ENCODE measurements around the gene SSPN. TPM values are rescaled to one million over a fixed set of nuclear protein-coding genes. Genes with fewer than 3 reads are reported as not detected.

The SSPN gene
- total RNA-seq, 3 donors from 2014 or later, result 12.8 to 42.7 (median 19.0) TPM

DNA sequence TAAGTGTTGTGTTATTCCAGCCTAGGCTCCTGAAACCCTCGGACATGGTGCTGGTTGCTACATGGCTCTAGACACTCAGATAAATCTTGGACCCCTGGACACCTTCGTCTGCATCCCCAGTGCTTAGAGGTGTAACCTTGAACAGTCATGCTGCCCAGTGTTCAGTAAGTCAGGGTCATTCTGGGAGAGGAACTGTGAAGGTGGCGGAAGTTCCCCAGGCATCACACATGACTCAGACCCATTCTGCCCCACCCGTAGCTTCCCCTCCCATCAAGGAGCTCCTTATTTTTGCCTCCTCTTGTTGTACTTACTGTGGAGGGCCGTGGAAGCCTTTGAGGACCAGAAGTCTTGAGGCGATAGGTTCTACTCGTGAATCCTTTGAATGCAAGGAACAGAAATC lies 18.1 kb upstream of the SSPN start:
- intact Hi-C loops (cut with DNase I, micrococcal nuclease), result no loop called here
- Histone ChIP-seq H3K4me1 (ENCODE audit: low read depth) (peaks cover 11% of the 10 kb centered on the region), H3K9me3 (no peaks in the 10 kb centered on the region), H3K4me3 (no peak overlapping the region), H3K36me3 (ENCODE audit: low read depth) (no peaks in the 10 kb centered on the region)
- ATAC-seq (peak; percentile 95), DNase-seq (peak in 2 of 3 donors; percentile 56 to 69)
- TF ChIP-seq, protein P1, sequence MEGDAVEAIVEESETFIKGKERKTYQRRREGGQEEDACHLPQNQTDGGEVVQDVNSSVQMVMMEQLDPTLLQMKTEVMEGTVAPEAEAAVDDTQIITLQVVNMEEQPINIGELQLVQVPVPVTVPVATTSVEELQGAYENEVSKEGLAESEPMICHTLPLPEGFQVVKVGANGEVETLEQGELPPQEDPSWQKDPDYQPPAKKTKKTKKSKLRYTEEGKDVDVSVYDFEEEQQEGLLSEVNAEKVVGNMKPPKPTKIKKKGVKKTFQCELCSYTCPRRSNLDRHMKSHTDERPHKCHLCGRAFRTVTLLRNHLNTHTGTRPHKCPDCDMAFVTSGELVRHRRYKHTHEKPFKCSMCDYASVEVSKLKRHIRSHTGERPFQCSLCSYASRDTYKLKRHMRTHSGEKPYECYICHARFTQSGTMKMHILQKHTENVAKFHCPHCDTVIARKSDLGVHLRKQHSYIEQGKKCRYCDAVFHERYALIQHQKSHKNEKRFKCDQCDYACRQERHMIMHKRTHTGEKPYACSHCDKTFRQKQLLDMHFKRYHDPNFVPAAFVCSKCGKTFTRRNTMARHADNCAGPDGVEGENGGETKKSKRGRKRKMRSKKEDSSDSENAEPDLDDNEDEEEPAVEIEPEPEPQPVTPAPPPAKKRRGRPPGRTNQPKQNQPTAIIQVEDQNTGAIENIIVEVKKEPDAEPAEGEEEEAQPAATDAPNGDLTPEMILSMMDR (IDR thresholded peaks at IDR 0.05), result no peak

DNA sequence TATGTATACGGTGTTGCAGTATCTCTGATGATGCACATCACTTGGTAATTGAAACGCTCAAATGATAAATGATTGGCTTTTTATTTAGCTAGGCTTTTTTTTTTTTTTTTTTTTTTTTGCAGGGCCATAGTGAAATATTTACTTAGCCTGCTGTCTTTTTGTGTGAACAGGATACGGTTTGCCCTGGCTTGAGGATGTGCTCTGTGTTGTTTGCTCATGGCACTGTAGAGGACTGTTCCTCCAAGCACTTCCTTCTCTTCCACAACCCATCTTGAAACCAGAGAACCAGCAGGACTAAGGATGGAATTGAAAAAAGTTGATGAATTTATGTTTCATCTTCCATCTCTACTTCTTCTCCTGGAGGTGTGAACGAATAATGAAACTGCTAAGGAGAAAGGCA lies 15.5 kb upstream of the SSPN start:
- TF ChIP-seq, protein P1 (IDR thresholded peaks at IDR 0.05), result no peak
- Histone ChIP-seq H3K4me3 (no peak overlapping the region), H3K9me3 (no peaks in the 10 kb centered on the region), H3K36me3 (ENCODE audit: low read depth) (no peaks in the 10 kb centered on the region), H3K4me1 (ENCODE audit: low read depth) (no peaks in the 10 kb centered on the region)
- intact Hi-C loops (cut with DNase I, micrococcal nuclease), result no loop called here
- ATAC-seq (peak; percentile 39), DNase-seq (no peak)

DNA sequence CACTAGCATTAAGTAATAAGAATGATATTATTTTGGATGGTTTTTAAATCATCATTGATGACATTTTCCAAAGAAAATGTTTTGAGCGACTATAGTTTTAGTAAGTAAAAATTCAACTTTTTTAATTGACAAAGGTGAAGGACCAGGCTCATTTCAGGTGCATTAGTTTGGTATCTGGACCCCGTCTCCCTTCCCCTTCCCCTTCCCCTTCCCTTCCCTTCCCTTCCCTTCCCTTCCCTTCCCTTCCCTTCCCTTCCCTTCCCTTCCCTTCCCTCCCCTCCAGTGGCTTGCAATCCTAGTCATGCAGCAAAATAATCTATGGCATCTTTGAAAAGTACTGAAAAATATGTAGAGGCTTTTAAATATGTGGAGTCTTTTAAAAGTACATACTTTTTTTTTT lies 13.0 kb upstream of the SSPN start:
- Histone ChIP-seq H3K36me3 (ENCODE audit: low read depth) (no peaks in the 10 kb centered on the region), H3K9me3 (no peaks in the 10 kb centered on the region), H3K4me1 (ENCODE audit: low read depth) (no peaks in the 10 kb centered on the region), H3K4me3 (no peak overlapping the region)
- ATAC-seq, result no peak
- DNase-seq, result no peak
- TF ChIP-seq, protein P1 (IDR thresholded peaks at IDR 0.05), result no peak
- intact Hi-C loops (cut with DNase I, micrococcal nuclease), result no loop called here

DNA sequence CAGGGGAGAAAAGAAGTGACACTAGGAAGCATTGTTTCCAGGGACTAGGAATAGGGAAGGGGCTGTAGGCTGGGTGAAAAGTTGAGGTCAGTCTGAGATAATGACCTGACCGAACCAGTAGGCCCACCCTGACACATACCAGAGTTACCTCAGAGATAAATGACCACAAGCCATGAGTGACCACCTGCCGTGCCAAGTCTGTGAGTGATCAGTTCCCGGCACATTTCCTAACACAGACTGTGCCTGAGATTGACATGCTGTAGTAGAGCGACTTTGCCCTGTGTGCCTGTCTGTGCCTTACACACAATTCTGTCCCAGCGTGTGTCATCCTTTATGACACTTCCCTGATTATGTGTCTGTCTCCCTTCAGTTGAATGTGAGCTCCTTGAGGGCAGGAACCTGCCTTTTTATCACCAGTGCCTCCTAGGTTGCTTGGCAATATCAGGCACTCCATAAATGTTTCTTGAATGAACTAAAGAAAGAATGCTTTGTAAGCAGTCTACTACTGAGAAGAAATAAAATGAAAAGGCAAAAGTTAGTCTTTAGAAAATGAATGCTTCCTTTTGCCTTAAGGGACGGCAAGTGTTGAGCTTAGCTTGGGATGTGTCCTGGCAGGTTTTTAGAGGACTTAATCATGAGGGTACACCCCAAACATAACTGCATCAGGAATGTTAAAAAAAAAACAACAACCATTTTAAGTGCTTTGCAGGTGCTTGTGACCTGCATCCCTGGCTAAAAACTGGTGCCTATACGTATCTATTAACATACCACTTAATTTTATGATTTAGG lies 9.6 kb upstream of the SSPN start:
- H3K4me3 ChIP-seq, result no peak overlapping the region
- ATAC-seq (peak; percentile 85), DNase-seq (no peak)
- no peaks in the 10 kb centered on the region for H3K36me3 ChIP-seq (ENCODE audit: low read depth)
- no peaks in the 10 kb centered on the region for H3K9me3 ChIP-seq
- TF ChIP-seq, protein P1 (IDR thresholded peaks at IDR 0.05), result no peak
- intact Hi-C loops (cut with DNase I, micrococcal nuclease), result no loop called here
- no peaks in the 10 kb centered on the region for H3K4me1 ChIP-seq (ENCODE audit: low read depth)

DNA sequence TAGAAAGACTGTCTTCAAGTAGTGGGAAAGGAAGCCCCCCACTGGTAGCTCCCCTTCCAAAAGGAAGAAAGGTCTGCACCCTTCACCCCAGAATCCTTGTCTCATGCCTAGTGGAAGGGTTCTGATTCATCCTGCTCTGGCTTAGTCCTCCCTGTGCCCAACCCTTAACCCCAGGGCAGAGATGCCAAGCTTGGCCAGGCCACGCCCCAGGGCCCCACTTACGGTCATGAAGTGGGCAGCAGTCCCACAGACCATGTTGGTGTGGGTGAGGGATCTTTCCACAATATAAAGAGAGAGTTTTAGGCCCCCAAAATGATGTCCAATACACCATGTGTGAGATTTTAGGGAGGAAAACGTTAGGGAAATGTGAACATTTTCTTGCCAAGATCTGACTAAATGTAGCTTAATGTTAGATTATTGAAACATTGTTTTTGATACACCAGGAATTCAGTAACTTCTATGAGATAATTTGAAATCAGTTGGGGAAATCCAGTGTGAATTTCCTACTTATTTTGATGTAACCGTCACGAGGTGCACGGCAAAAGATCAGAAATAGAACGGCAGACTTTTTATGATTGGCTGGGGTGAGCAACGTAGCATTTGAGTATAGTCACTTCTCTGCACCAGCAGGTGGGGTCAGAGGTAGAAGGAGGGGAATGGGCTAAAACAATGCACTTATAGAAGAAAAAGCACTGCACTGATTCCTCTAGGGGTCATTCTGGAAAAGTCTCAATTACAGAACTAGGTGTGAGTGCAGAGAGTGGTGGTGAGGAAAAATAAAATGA lies 8.2 kb upstream of the SSPN start:
- no peak for DNase-seq
- Histone ChIP-seq H3K4me3 (no peak overlapping the region), H3K4me1 (ENCODE audit: low read depth) (no peaks in the 10 kb centered on the region), H3K9me3 (no peaks in the 10 kb centered on the region), H3K36me3 (ENCODE audit: low read depth) (no peaks in the 10 kb centered on the region)
- TF ChIP-seq, protein P1 (IDR thresholded peaks at IDR 0.05), result no peak
- intact Hi-C loops (cut with DNase I, micrococcal nuclease), result no loop called here
- peak; percentile 31 for ATAC-seq

Data from mucosa of descending colon (tissue), 3 donors.